Progenitor cell of endocrine pancreas (in vitro differentiated cells): ENCODE data around the gene CDKN2B-AS1. TPM values are rescaled to one million over a fixed set of nuclear protein-coding genes. Genes with fewer than 3 reads are reported as not detected.

Experiments
- DNase-seq: peaks from one replicate; pipeline ENCODE4 v3.0.0; 2021; ENCODE audit warnings: low spot score; ENCODE audit not compliant: unreplicated experiment
- H3K27ac Mint-ChIP-seq: 2 replicates; pipeline ENCODE4 v1.8.0; 2021; ENCODE audit warnings: mild to moderate bottlenecking, moderate library complexity, mixed read lengths
- H3K27me3 Mint-ChIP-seq: 2 replicates; pipeline ENCODE4 v1.8.0; 2021; ENCODE audit warnings: mixed read lengths
- H3K36me3 Mint-ChIP-seq: 2 replicates; pipeline ENCODE4 v1.8.0; 2022; ENCODE audit warnings: mixed read lengths; ENCODE audit not compliant: insufficient read depth
- H3K4me1 Mint-ChIP-seq: 2 replicates; pipeline ENCODE4 v1.8.0; 2021; ENCODE audit warnings: low read depth, mixed read lengths
- H3K4me3 Mint-ChIP-seq: 2 replicates; pipeline ENCODE4 v1.8.0; 2021; ENCODE audit warnings: low read depth, mild to moderate bottlenecking, moderate library complexity, mixed read lengths
- H3K9me3 Mint-ChIP-seq: 2 replicates; pipeline ENCODE4 v1.8.0; 2021; ENCODE audit warnings: low read depth, mixed read lengths
- CTCF ChIP-seq: fragments of 200-600 bp; sonication (generic); IDR thresholded peaks from one replicate; pipeline ENCODE4 v1.5.0; 2021; ENCODE audit warnings: antibody characterized with exemption, mild to moderate bottlenecking; ENCODE audit not compliant: unreplicated experiment
- total RNA-seq: library from RNA; stranded (reverse); gene quantifications from 2 replicates; pipeline ENCODE4 v1.2.1, GENCODE V29; 2021

The CDKN2B-AS1 gene
- total RNA-seq, 1 donor from 2014 or later = not detected

DNA sequence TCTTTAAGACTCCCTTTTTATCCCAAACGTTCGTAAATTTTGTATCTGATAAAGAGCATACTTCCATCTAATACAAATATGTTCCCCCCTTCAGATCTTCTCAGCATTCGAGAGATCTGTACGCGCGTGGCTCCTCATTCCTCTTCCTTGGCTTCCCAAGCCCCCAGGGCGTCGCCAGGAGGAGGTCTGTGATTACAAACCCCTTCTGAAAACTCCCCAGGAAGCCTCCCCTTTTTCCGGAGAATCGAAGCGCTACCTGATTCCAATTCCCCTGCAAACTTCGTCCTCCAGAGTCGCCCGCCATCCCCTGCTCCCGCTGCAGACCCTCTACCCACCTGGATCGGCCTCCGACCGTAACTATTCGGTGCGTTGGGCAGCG, 20.3 kb upstream of the CDKN2B-AS1 start:
- Mint-ChIP-seq H3K4me1 (peaks cover 9% of the 10 kb centered on the region), H3K27ac (peak overlapping the region; percentile 90), H3K9me3 (no peaks in the 10 kb centered on the region), H3K27me3 (peaks cover 98% of the 10 kb centered on the region), H3K36me3 (no peaks in the 10 kb centered on the region), H3K4me3 (peak overlapping the region; percentile 67)
- no peak for TF ChIP-seq CTCF
- DNase-seq = no peak

- peaks cover 98% of the 10 kb centered on the region for H3K27me3 Mint-ChIP-seq
- peak overlapping the region; percentile 67 for H3K4me3 Mint-ChIP-seq
- H3K27ac Mint-ChIP-seq = peak overlapping the region; percentile 90
- H3K4me1 Mint-ChIP-seq = peaks cover 9% of the 10 kb centered on the region
- no peak for TF ChIP-seq CTCF
- H3K36me3 Mint-ChIP-seq = no peaks in the 10 kb centered on the region
- DNase-seq = peak; percentile 30
- H3K9me3 Mint-ChIP-seq = no peaks in the 10 kb centered on the region
Observed at GRCh38 chr9:21974722-21975409, 19.7 kb upstream of the CDKN2B-AS1 start.

DNA sequence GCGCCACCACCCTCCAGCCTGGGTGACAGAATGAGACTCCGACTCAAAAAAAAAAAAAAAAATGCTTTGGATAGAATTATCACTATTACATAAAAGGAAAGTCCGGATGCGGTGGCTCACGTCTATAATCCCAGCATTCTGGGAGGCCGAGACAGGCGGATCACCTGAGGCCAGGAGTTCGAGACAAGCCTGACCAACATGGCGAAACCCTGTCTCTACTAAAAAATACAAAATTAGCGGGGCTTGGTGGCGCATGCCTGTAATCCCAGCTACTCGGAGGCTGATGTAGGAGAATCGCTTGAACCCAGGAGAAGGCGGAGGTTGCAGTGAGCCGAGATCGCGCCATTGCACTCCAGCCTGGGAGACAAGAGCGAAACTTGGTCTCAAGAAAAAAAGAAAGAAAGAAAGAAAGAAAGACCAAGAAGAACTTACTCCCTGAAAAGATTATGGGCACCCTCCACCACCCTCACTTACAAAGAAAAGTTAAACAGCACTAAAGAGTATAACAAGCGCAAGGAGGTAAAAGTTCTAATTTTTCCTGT, 18.2 kb upstream of the CDKN2B-AS1 start:
- no peak for DNase-seq
- H3K27ac Mint-ChIP-seq = no peak overlapping the region
- H3K27me3 Mint-ChIP-seq = peaks cover 97% of the 10 kb centered on the region
- peaks cover 7% of the 10 kb centered on the region for H3K4me1 Mint-ChIP-seq
- no peaks in the 10 kb centered on the region for H3K36me3 Mint-ChIP-seq
- no peak for TF ChIP-seq CTCF
- H3K9me3 Mint-ChIP-seq = no peaks in the 10 kb centered on the region
- no peak overlapping the region for H3K4me3 Mint-ChIP-seq

GRCh38 chr9:21982391-21982790, 12.2 kb upstream of the CDKN2B-AS1 start:
- no peak for DNase-seq
- H3K4me1 Mint-ChIP-seq = no peaks in the 10 kb centered on the region
- no peak overlapping the region for H3K4me3 Mint-ChIP-seq
- no peak for TF ChIP-seq CTCF
- peaks cover 97% of the 10 kb centered on the region for H3K27me3 Mint-ChIP-seq
- H3K27ac Mint-ChIP-seq = no peak overlapping the region
- no peaks in the 10 kb centered on the region for H3K36me3 Mint-ChIP-seq
- no peaks in the 10 kb centered on the region for H3K9me3 Mint-ChIP-seq

GRCh38 chr9:21982861-21983560, 11.6 kb upstream of the CDKN2B-AS1 start:
- DNase-seq = no peak
- Mint-ChIP-seq H3K27me3 (peaks cover 96% of the 10 kb centered on the region), H3K9me3 (no peaks in the 10 kb centered on the region), H3K36me3 (no peaks in the 10 kb centered on the region), H3K4me3 (no peak overlapping the region), H3K4me1 (no peaks in the 10 kb centered on the region), H3K27ac (no peak overlapping the region)
- no peak for TF ChIP-seq CTCF
